Right lobe of liver (tissue), 4 donors: ENCODE data around the gene SREBF2.

Source experiments
- POLR2A ChIP-seq: fragments of 450-650 bp; IDR thresholded peaks from one replicate; pipeline ENCODE4 v1.6.1; 2017; ENCODE audit warnings: antibody characterized with exemption, mild to moderate bottlenecking
- TF ChIP-seq, protein P1 (sequence below), 4 donors: fragments of 200-600 bp in 3 of 4; fragments of 450-650 bp in 1 of 4; IDR thresholded peaks; one replicate each; pipeline versions ENCODE4 v1.5.1 to v1.8.0; 2016 to 2022; ENCODE audit warnings: antibody characterized with exemption in 4 of 4, mild to moderate bottlenecking in 2 of 4
- donor health status: DM: no; HTN: no; CAD: no.
- donor health status: DM: no; HTN: no; CAD: no.
- donor health status: DM: no; HTN: yes; CAD: no.

DNA sequence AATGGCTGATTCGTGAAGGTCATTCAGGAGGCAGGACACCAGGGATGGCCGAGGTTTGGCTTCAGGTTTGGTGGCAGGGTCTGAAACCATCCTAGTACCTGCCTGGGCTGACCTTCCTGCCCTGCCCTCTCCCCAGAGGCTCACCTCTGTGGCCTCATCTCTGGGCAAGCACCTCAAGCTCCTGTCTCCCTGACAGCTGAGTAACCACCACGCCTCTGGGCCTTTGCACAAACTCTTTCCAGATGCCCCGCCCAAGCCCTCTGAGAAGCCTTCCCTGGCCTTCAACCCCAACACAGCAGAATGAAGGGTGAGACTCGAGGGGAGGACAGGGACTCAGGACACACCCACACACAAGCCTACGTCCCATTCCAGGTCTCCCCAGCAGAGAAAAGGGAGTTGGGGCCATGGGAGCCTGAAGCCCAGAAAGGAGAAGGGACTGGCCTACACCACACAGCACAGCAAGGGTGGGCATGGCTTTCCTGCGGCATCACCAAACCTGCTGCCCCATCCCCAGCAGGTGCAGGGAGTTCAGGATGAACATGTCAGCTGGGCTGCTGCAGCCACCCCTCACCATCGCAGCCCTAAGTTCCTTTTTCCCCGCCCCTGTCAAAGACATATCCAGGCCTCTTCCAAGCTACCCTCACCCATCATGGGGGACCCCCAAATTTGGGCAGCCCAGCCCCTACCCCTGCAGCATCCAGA lies 79.6 kb downstream of the SREBF2 start:
- TF ChIP-seq, protein P1, sequence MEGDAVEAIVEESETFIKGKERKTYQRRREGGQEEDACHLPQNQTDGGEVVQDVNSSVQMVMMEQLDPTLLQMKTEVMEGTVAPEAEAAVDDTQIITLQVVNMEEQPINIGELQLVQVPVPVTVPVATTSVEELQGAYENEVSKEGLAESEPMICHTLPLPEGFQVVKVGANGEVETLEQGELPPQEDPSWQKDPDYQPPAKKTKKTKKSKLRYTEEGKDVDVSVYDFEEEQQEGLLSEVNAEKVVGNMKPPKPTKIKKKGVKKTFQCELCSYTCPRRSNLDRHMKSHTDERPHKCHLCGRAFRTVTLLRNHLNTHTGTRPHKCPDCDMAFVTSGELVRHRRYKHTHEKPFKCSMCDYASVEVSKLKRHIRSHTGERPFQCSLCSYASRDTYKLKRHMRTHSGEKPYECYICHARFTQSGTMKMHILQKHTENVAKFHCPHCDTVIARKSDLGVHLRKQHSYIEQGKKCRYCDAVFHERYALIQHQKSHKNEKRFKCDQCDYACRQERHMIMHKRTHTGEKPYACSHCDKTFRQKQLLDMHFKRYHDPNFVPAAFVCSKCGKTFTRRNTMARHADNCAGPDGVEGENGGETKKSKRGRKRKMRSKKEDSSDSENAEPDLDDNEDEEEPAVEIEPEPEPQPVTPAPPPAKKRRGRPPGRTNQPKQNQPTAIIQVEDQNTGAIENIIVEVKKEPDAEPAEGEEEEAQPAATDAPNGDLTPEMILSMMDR (IDR thresholded peaks at IDR 0.05), result no peak
- no peak for TF ChIP-seq POLR2A
